A673 (cell line): ENCODE results near the gene ACTR6. TPM values are rescaled to one million over a fixed set of nuclear protein-coding genes. Genes with fewer than 3 reads are reported as not detected.

Experiments used
- BruUV-seq: library from RNA; stranded (reverse); fragments of 400-500 nt; replicated peaks from 2 replicates; lab custom pipeline; 2021; lab: Mats Ljungman, UMichigan
- CTCF ChIA-PET: fragments of 300-600 bp; sonication (Branson Sonifier 250); formaldehyde crosslinking; loops from one replicate; lab custom pipeline; 2022; ENCODE audit warnings: antibody characterized with exemption; lab: Charles Lee
- POLR2A ChIA-PET: fragments of 300-600 bp; sonication (Branson Sonifier 250); formaldehyde crosslinking; loops from one replicate; lab custom pipeline; 2022; ENCODE audit warnings: antibody characterized with exemption; ENCODE audit not compliant: low non-redundant PET; lab: Charles Lee
- DNase-seq: peaks from one replicate; pipeline ENCODE4 v3.0.0-alpha.2; 2015; ENCODE audit warnings: low spot score
- H3K27ac ChIP-seq: fragments of 200-600 bp; sonication (generic); 2 replicates; pipeline ENCODE4 v1.5.1; 2016; ENCODE audit warnings: mixed run types, low read depth, mild to moderate bottlenecking, mixed read lengths, antibody characterized with exemption, low read length; ENCODE audit not compliant: poor library complexity, severe bottlenecking
- H3K27me3 ChIP-seq: fragments of 200-600 bp; sonication (generic); replicated peaks from 2 replicates; pipeline ENCODE4 v1.6.1; 2017; ENCODE audit warnings: mixed run types, low read depth, mild to moderate bottlenecking, mixed read lengths, antibody characterized with exemption, low read length; ENCODE audit not compliant: insufficient read depth, poor library complexity
- H3K36me3 ChIP-seq: fragments of 200-600 bp; sonication (generic); 2 replicates; pipeline ENCODE4 v1.6.1; 2016; ENCODE audit warnings: mixed run types, mild to moderate bottlenecking, mixed read lengths, antibody characterized with exemption, low read length; ENCODE audit not compliant: insufficient read depth, poor library complexity, severe bottlenecking
- H3K4me1 ChIP-seq: fragments of 200-600 bp; sonication (generic); 2 replicates; pipeline ENCODE4 v1.6.1; 2017; ENCODE audit warnings: mixed run types, mild to moderate bottlenecking, mixed read lengths, antibody characterized with exemption, low read length; ENCODE audit not compliant: insufficient read depth, poor library complexity, severe bottlenecking
- H3K4me3 ChIP-seq: fragments of 200-600 bp; sonication (generic); 2 replicates; pipeline ENCODE4 v1.5.1; 2016; ENCODE audit warnings: low read depth, mixed run types, mild to moderate bottlenecking, mixed read lengths, low read length; ENCODE audit not compliant: poor library complexity, severe bottlenecking
- H3K9me3 ChIP-seq: fragments of 200-600 bp; sonication (generic); 2 replicates; pipeline ENCODE4 v1.6.1; 2016; ENCODE audit warnings: mixed run types, low read depth, mild to moderate bottlenecking, mixed read lengths, antibody characterized with exemption, low read length; ENCODE audit not compliant: poor library complexity, severe bottlenecking
- EZH2 ChIP-seq: fragments of 200-600 bp; sonication (generic); IDR thresholded peaks from 2 replicates; pipeline ENCODE4 v1.6.1; 2017; ENCODE audit warnings: borderline replicate concordance, low read depth, mild to moderate bottlenecking, mixed read lengths, antibody characterized with exemption, low read length; ENCODE audit not compliant: poor library complexity, severe bottlenecking
- intact Hi-C: fragments of 100-400 bp; cut with micrococcal nuclease; formaldehyde crosslinking; loops from one replicate; pipeline ENCODE4 v1.10.0; 2022; ENCODE audit not compliant: unreplicated experiment
- total RNA-seq: library from RNA; stranded (reverse); gene quantifications from 2 replicates; pipeline ENCODE4 v1.2.3, GENCODE V29; 2021
- TF ChIP-seq, protein P1 (sequence below): fragments of 300-800, 200-600 bp; sonication (generic); conservative IDR thresholded peaks from 2 replicates; pipeline ENCODE4 v1.5.1; 2017; ENCODE audit warnings: low read depth, mild to moderate bottlenecking, antibody characterized with exemption, low read length, moderate library complexity, mixed read lengths

ACTR6 gene
- total RNA-seq, 1 experiment from 2014 or later = 36.0 TPM

DNA sequence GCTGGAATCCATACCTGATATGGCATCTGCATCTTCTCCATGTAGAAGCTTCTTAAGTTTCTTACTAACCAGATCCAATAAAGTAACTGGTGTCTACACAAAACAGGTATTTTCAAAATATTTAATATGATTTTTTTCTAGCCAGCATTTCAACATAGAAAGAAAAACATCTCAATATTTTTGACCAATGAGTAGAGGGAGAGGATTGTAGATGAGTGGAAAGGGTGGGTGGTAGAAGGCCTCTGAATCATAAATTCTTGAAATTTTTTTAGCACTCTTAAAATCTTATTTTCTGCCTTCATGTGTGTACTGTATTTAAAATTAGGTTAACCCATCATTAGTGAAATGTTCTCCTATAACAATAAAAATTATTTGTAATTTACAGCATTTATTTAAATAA lies 48.3 kb downstream of the ACTR6 start:
- ChIA-PET CTCF (no interaction called here), POLR2A (no interaction called here)
- no peak for TF ChIP-seq EZH2
- TF ChIP-seq, protein P1, sequence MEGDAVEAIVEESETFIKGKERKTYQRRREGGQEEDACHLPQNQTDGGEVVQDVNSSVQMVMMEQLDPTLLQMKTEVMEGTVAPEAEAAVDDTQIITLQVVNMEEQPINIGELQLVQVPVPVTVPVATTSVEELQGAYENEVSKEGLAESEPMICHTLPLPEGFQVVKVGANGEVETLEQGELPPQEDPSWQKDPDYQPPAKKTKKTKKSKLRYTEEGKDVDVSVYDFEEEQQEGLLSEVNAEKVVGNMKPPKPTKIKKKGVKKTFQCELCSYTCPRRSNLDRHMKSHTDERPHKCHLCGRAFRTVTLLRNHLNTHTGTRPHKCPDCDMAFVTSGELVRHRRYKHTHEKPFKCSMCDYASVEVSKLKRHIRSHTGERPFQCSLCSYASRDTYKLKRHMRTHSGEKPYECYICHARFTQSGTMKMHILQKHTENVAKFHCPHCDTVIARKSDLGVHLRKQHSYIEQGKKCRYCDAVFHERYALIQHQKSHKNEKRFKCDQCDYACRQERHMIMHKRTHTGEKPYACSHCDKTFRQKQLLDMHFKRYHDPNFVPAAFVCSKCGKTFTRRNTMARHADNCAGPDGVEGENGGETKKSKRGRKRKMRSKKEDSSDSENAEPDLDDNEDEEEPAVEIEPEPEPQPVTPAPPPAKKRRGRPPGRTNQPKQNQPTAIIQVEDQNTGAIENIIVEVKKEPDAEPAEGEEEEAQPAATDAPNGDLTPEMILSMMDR = no peak
- Histone ChIP-seq H3K27me3 (no peaks in the 10 kb centered on the region), H3K4me3 (no peak overlapping the region), H3K9me3 (no peaks in the 10 kb centered on the region), H3K27ac (no peak overlapping the region), H3K4me1 (no peaks in the 10 kb centered on the region), H3K36me3 (no peaks in the 10 kb centered on the region)
- intact Hi-C loops = no loop called here
- BruUV-seq = no TSS peak
- no peak for DNase-seq

DNA sequence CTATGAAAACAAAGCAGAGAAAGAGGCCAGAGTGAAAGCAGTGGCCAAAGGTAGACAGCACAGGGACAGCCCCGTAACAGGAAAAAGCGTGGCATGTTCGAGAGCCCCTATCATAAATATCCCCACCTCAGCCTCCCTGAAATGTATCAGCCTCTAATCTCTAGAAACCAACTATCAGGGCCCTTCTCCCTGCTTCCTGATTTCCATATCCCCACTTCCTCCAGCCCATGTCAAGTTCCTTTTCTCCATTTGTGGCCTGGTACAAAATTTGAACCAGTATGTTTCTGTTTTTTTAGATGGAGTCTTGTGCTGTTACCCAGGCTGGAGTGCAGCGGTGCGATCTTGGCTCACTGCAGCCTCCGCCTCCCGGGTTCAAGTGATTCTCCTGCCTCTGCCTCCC lies 49.3 kb downstream of the ACTR6 start:
- no peaks in the 10 kb centered on the region for H3K4me1 ChIP-seq
- H3K36me3 ChIP-seq = no peaks in the 10 kb centered on the region
- no peaks in the 10 kb centered on the region for H3K27me3 ChIP-seq
- H3K27ac ChIP-seq = no peak overlapping the region
- BruUV-seq = no TSS peak
- H3K9me3 ChIP-seq = no peaks in the 10 kb centered on the region
- no peak for TF ChIP-seq EZH2
- TF ChIP-seq, protein P1 = no peak
- intact Hi-C loops = no loop called here
- no peak overlapping the region for H3K4me3 ChIP-seq
- ChIA-PET POLR2A (no interaction called here), CTCF (no interaction called here)
- DNase-seq = no peak

DNA sequence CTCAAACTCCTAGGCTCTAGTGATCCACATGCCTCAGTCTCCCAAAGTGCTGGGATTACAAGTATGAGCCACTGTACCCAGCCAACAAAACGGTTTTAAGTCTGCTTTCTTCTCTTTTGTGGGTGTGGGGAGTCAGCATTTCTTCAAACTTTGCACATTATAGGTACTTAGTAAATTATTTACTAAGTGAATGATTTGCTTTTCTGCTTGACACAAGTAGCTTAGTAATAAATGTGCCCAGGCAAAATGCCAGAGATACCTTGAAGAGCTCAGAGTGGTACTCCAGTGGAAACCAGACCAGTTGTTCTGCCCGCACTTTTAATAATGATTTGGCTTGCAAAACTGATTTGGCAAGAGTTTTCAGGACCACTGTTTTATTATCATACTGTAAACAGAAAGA lies 51.3 kb downstream of the ACTR6 start:
- Histone ChIP-seq H3K9me3 (no peaks in the 10 kb centered on the region), H3K27me3 (no peaks in the 10 kb centered on the region), H3K4me1 (peaks cover 4% of the 10 kb centered on the region), H3K36me3 (no peaks in the 10 kb centered on the region), H3K4me3 (no peak overlapping the region), H3K27ac (no peak overlapping the region)
- TF ChIP-seq EZH2 = no peak
- TF ChIP-seq, protein P1 = no peak
- POLR2A ChIA-PET = no interaction called here
- intact Hi-C loops = no loop called here
- DNase-seq = no peak
- CTCF ChIA-PET = no interaction called here
- no TSS peak for BruUV-seq
